SK-N-SH (cell line): ENCODE data around the gene XPO1. TPM values are rescaled to one million over a fixed set of nuclear protein-coding genes. Genes with fewer than 3 reads are reported as not detected.

Source experiments
- CTCF ChIA-PET: fragments of 300-600, 350-600 bp; formaldehyde crosslinking; extraction: SDS; loops from one replicate; lab custom pipeline; 2021; lab: Yijun Ruan, JAX
- POLR2A ChIA-PET: fragments of 350-600 bp; sonication (Branson Sonifier 250); formaldehyde crosslinking; extraction: SDS; loops from one replicate; lab custom pipeline; 2020; ENCODE audit warnings: antibody characterized with exemption, inconsistent platforms; lab: Yijun Ruan, JAX
- DNase-seq: peaks from one replicate; pipeline ENCODE4 v3.0.0; 2012
- H2AFZ ChIP-seq: fragments of 200-600 bp; sonication (generic); 2 replicates; pipeline ENCODE4 v1.8.1; 2016; ENCODE audit warnings: antibody characterized with exemption, mild to moderate bottlenecking, low read depth
- H3F3A ChIP-seq: fragments of 200-600 bp; sonication (generic); replicated peaks from 2 replicates; pipeline ENCODE3; 2016; ENCODE audit warnings: antibody characterized with exemption, mild to moderate bottlenecking; ENCODE audit not compliant: insufficient read depth
- H3K27ac ChIP-seq, 2 experiments: fragments of 200-500 bp in 1 of 2; fragments of 200-600 bp in 1 of 2; sonication (Bioruptor generic) in 1 of 2; sonication (generic), shearing (Covaris generic) in 1 of 2; 2 replicates each; pipeline versions ENCODE4 v1.5.1 to v1.6.1; 2014 to 2016; ENCODE audit warnings: low read depth in 2 of 2, inconsistent platforms in 1 of 2, low read length in 1 of 2, mild to moderate bottlenecking in 1 of 2, mixed read lengths in 1 of 2
- H3K27me3 ChIP-seq: fragments of 200-600 bp; sonication (generic), shearing (Covaris generic); 2 replicates; pipeline ENCODE4 v1.6.1; 2016; ENCODE audit warnings: mixed run types; ENCODE audit not compliant: insufficient read depth
- H3K36me3 ChIP-seq, 2 experiments: fragments of 200-500 bp in 1 of 2; fragments of 200-600 bp in 1 of 2; sonication (Bioruptor generic) in 1 of 2; sonication (generic) in 1 of 2; replicated peaks in 1 of 2; 2 replicates each; pipeline versions ENCODE3 to v1.5.1; 2014 to 2016; ENCODE audit warnings: low read length in 1 of 2, mild to moderate bottlenecking in 1 of 2; ENCODE audit not compliant: insufficient read depth in 2 of 2, control insufficient read depth in 1 of 2
- H3K4me1 ChIP-seq, 2 experiments: fragments of 200-500 bp in 1 of 2; fragments of 200-600 bp in 1 of 2; sonication (Bioruptor generic) in 1 of 2; sonication (generic), shearing (Covaris generic) in 1 of 2; 2 replicates each; pipeline versions ENCODE4 v1.5.1 to v1.6.1; 2014 to 2016; ENCODE audit warnings: low read depth in 1 of 2, low read length in 1 of 2, mixed run types in 1 of 2; ENCODE audit not compliant: insufficient read depth in 2 of 2, control insufficient read depth in 1 of 2
- H3K4me2 ChIP-seq: fragments of 200-600 bp; sonication (generic), shearing (Covaris generic); 2 replicates; pipeline ENCODE4 v1.6.1; 2017; ENCODE audit warnings: mixed run types
- H3K4me3 ChIP-seq, 2 experiments: fragments of 200-500 bp in 1 of 2; fragments of 200-600 bp in 1 of 2; sonication (Bioruptor generic) in 1 of 2; sonication (generic), shearing (Covaris generic) in 1 of 2; 2 replicates each; pipeline versions ENCODE4 v1.5.1 to v1.8.1; 2014 to 2016; ENCODE audit warnings: low read depth in 2 of 2, inconsistent platforms in 1 of 2, low read length in 1 of 2, mild to moderate bottlenecking in 1 of 2, mixed read lengths in 1 of 2, moderate library complexity in 1 of 2
- H3K79me2 ChIP-seq: fragments of 200-600 bp; sonication (generic); 2 replicates; pipeline ENCODE4 v1.8.1; 2017; ENCODE audit warnings: mild to moderate bottlenecking; ENCODE audit not compliant: insufficient read depth
- H3K9ac ChIP-seq: fragments of 200-600 bp; sonication (generic); 2 replicates; pipeline ENCODE4 v1.6.1; 2017; ENCODE audit warnings: mixed run types
- H3K9me2 ChIP-seq: fragments of 200-600 bp; sonication (generic); 2 replicates; pipeline ENCODE4 v1.6.1; 2017; ENCODE audit warnings: mixed run types
- H3K9me3 ChIP-seq: fragments of 200-600 bp; sonication (generic); 2 replicates; pipeline ENCODE4 v1.6.1; 2017; ENCODE audit warnings: mixed run types, mild to moderate bottlenecking, moderate library complexity
- H4K20me1 ChIP-seq: fragments of 200-600 bp; sonication (generic); 2 replicates; pipeline ENCODE4 v1.6.1; 2017; ENCODE audit warnings: mild to moderate bottlenecking, mixed run types; ENCODE audit not compliant: insufficient read depth
- ELF1 ChIP-seq: IDR thresholded peaks from 2 replicates; pipeline ENCODE4 v1.4.0; 2012
- TEAD4 ChIP-seq: IDR thresholded peaks from 2 replicates; pipeline ENCODE4 v1.4.0; 2012; ENCODE audit warnings: mild to moderate bottlenecking, borderline replicate concordance; ENCODE audit not compliant: insufficient read depth
- WGBS: methylation state at CpG from one replicate; pipeline ENCODE4 v1.1.6; 2017; ENCODE audit warnings: low lambda C conversion rate; 5-methylcytosine and 5-hydroxymethylcytosine counted together
- polyA plus RNA-seq, 3 experiments: library from polyadenylated mRNA; depleted of rRNA; stranded (reverse); fragments of >200 nt; gene quantifications; 2 replicates each; pipeline ENCODE4 v1.2.3, GENCODE V29; 2012
- TF ChIP-seq, protein P1 (sequence below): IDR thresholded peaks from 2 replicates; pipeline ENCODE4 v1.6.1; 2012; ENCODE audit warnings: mild to moderate bottlenecking, low read depth, low read length, moderate library complexity
- TF ChIP-seq, protein P2 (sequence below): IDR thresholded peaks from 2 replicates; pipeline ENCODE4; 2012
- TF ChIP-seq, protein P3 (sequence below): IDR thresholded peaks from 2 replicates; pipeline ENCODE4 v1.4.0; 2012; ENCODE audit warnings: low read depth, borderline replicate concordance

The XPO1 gene
- polyA plus RNA-seq, 1 of the 3 experiments (the other 2 are of a cell fraction) = 61.0 TPM

DNA sequence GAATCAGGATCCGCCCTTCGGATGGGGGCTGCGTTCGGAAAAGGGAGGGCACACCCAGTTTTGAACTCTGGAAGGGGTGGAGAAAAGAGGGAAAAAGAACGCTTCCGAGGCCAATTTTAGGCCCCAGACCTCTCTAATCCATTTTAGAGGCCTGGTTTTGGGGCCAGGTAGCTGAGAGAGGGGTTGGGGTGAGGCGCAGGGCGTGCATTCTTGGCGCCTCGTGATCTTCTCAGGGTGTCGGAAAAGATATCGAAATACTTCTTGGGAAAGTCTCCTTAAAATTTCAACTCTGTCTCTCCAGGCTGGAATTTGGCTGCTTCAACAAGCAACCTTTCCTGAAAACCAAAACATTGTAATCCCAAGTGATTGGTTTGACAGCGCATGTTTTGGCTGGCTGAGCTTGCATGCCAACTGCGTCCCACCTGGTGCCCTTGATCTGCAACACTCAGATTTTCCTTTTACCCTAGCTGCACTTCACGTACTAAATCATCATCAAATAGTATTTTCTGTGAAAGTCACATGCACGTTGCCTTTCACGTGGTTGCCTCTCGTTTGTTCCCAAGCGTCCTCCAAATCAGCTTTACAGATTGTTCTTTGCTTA, 864 bp upstream of the XPO1 start:
- POLR2A ChIA-PET = interaction anchor here (1.0 to 1.2 kb wide), 2 partner anchors 225 kb away, joined by 4 to 5 read pairs; no protein-coding TSS in a partner anchor
- peak overlapping the region; percentile 91 to 95 for H3K27ac ChIP-seq
- H3F3A ChIP-seq = peaks cover 22% of the 10 kb centered on the region
- H3K4me1 ChIP-seq = peaks cover 0 to 9% of the 10 kb centered on the region in 2 experiments; a peak in 3 of 4 replicates
- H3K9me2 ChIP-seq = no peaks in the 10 kb centered on the region
- peaks cover 39% of the 10 kb centered on the region for H3K79me2 ChIP-seq
- TF ChIP-seq, protein P1, sequence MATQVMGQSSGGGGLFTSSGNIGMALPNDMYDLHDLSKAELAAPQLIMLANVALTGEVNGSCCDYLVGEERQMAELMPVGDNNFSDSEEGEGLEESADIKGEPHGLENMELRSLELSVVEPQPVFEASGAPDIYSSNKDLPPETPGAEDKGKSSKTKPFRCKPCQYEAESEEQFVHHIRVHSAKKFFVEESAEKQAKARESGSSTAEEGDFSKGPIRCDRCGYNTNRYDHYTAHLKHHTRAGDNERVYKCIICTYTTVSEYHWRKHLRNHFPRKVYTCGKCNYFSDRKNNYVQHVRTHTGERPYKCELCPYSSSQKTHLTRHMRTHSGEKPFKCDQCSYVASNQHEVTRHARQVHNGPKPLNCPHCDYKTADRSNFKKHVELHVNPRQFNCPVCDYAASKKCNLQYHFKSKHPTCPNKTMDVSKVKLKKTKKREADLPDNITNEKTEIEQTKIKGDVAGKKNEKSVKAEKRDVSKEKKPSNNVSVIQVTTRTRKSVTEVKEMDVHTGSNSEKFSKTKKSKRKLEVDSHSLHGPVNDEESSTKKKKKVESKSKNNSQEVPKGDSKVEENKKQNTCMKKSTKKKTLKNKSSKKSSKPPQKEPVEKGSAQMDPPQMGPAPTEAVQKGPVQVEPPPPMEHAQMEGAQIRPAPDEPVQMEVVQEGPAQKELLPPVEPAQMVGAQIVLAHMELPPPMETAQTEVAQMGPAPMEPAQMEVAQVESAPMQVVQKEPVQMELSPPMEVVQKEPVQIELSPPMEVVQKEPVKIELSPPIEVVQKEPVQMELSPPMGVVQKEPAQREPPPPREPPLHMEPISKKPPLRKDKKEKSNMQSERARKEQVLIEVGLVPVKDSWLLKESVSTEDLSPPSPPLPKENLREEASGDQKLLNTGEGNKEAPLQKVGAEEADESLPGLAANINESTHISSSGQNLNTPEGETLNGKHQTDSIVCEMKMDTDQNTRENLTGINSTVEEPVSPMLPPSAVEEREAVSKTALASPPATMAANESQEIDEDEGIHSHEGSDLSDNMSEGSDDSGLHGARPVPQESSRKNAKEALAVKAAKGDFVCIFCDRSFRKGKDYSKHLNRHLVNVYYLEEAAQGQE = 0 out of 2 replicates have a peak, but pooled peaks have one; percentile 4
- 0 out of 2 replicates have a peak, but pooled peaks have one; percentile 13 for TF ChIP-seq TEAD4
- TF ChIP-seq, protein P2, sequence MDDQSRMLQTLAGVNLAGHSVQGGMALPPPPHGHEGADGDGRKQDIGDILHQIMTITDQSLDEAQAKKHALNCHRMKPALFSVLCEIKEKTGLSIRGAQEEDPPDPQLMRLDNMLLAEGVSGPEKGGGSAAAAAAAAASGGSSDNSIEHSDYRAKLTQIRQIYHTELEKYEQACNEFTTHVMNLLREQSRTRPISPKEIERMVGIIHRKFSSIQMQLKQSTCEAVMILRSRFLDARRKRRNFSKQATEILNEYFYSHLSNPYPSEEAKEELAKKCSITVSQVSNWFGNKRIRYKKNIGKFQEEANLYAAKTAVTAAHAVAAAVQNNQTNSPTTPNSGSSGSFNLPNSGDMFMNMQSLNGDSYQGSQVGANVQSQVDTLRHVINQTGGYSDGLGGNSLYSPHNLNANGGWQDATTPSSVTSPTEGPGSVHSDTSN = no peak
- TF ChIP-seq, all 33 proteins: peak for 2
- peak overlapping the region; percentile 59 to 98 for H3K4me3 ChIP-seq
- H3K27me3 ChIP-seq = no peaks in the 10 kb centered on the region
- peaks cover under 1 to 2% of the 10 kb centered on the region in 2 experiments for H3K36me3 ChIP-seq
- CTCF ChIA-PET = no interaction called here
- WGBS = 16% methylated on average over 19 of the region's 19 CpGs
- H3K4me2 ChIP-seq = peak overlapping the region; percentile 70
- H3K9ac ChIP-seq = peak overlapping the region; percentile 97
- peak; percentile 8 for DNase-seq
- no peaks in the 10 kb centered on the region for H3K9me3 ChIP-seq
- peaks cover 29% of the 10 kb centered on the region for H4K20me1 ChIP-seq
- peak overlapping the region; percentile 71 for H2AFZ ChIP-seq

DNA sequence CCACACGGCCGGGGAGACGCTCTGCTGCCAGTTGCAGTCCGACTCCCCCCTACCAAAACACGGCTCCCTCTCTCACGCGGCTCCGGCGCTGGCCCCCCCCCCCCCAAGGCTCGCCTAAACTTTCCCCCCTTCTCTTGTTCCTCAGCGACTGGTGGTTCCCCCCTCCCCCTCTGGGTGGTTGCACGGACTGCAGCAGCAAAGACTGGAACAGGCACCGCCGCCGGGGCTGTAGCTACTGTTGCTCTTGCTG, 281 bp downstream of the XPO1 start:
- Histone ChIP-seq H3K27me3 (no peaks in the 10 kb centered on the region), H3K9me3 (no peaks in the 10 kb centered on the region), H4K20me1 (peaks cover 41% of the 10 kb centered on the region), H3K4me1 (peaks cover 0 to 9% of the 10 kb centered on the region in 2 experiments; a peak in 3 of 4 replicates), H3K79me2 (peaks cover 51% of the 10 kb centered on the region), H3K9me2 (no peaks in the 10 kb centered on the region), H3K9ac (peak overlapping the region; percentile 97), H3K4me2 (peak overlapping the region; percentile 70; the same call in 1 of the 2 replicates), H3F3A (peaks cover 22% of the 10 kb centered on the region), H3K27ac (peak overlapping the region; percentile 91 to 96), H3K4me3 (peak overlapping the region; percentile 59 to 98), H2AFZ (no peak overlapping the region; the same call in 1 of the 2 replicates), H3K36me3 (peaks cover 7 to 12% of the 10 kb centered on the region in 2 experiments)
- ChIA-PET POLR2A (interaction anchor here (0.7 to 1.2 kb wide), 5 partner anchors 14 to 782 kb away, joined by 3 to 5 read pairs (median 4); partner anchors contain the start of gene PAPOLG), CTCF (no interaction called here)
- TF ChIP-seq ELF1 = no peak
- TF ChIP-seq, protein P1 = peak; percentile 83; the same call in 1 of the 2 replicates
- TF ChIP-seq, protein P3, sequence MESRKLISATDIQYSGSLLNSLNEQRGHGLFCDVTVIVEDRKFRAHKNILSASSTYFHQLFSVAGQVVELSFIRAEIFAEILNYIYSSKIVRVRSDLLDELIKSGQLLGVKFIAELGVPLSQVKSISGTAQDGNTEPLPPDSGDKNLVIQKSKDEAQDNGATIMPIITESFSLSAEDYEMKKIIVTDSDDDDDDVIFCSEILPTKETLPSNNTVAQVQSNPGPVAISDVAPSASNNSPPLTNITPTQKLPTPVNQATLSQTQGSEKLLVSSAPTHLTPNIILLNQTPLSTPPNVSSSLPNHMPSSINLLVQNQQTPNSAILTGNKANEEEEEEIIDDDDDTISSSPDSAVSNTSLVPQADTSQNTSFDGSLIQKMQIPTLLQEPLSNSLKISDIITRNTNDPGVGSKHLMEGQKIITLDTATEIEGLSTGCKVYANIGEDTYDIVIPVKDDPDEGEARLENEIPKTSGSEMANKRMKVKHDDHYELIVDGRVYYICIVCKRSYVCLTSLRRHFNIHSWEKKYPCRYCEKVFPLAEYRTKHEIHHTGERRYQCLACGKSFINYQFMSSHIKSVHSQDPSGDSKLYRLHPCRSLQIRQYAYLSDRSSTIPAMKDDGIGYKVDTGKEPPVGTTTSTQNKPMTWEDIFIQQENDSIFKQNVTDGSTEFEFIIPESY = no peak
- DNase-seq = no peak
- 0% methylated on average over 8 of the region's 15 CpGs for WGBS
